ENCODE results near the gene ALDOB. TPM values are rescaled to one million over a fixed set of nuclear protein-coding genes. Genes with fewer than 3 reads are reported as not detected.

The ALDOB gene
- polyA plus RNA-seq, 1 donor from 2014 or later: not detected

- H3K9me3 ChIP-seq (ENCODE audit: low read length): no peaks in the 10 kb centered on the region
- H3K27ac ChIP-seq (ENCODE audit: low read length): no peak overlapping the region
- no peaks in the 10 kb centered on the region for H3K36me3 ChIP-seq (ENCODE audit: insufficient read depth, low read length)
- no peaks in the 10 kb centered on the region for H3F3A ChIP-seq (ENCODE audit: insufficient read depth, low read length, poor library complexity, severe bottlenecking)
- H3K27me3 ChIP-seq (ENCODE audit: insufficient read depth, low read depth, low read length): no peaks in the 10 kb centered on the region
- H2AFZ ChIP-seq (ENCODE audit: low read depth, low read length): no peak overlapping the region
- no peak for TF ChIP-seq TAF1 (IDR thresholded peaks at IDR 0.05; ENCODE audit: low read depth)
- TF ChIP-seq EZH2 (IDR thresholded peaks at IDR 0.05; ENCODE audit: borderline replicate concordance, insufficient read depth, low read length, poor library complexity, severe bottlenecking): no peak
- no peak for TF ChIP-seq SMC3 (conservative IDR thresholded peaks at IDR 0.05; ENCODE audit: poor library complexity)
- TF ChIP-seq EP300 (conservative IDR thresholded peaks at IDR 0.05; ENCODE audit: poor library complexity, severe bottlenecking): no peak
- no peak for TF ChIP-seq CTCF (IDR thresholded peaks at IDR 0.05; ENCODE audit: poor library complexity, severe bottlenecking)
- TF ChIP-seq RAD21 (conservative IDR thresholded peaks at IDR 0.05): no peak
- TF ChIP-seq POLR2AphosphoS5 (IDR thresholded peaks at IDR 0.05): no peak
- TF ChIP-seq MXI1 (conservative IDR thresholded peaks at IDR 0.05; ENCODE audit: poor library complexity, severe bottlenecking): no peak
- TF ChIP-seq, protein P1, sequence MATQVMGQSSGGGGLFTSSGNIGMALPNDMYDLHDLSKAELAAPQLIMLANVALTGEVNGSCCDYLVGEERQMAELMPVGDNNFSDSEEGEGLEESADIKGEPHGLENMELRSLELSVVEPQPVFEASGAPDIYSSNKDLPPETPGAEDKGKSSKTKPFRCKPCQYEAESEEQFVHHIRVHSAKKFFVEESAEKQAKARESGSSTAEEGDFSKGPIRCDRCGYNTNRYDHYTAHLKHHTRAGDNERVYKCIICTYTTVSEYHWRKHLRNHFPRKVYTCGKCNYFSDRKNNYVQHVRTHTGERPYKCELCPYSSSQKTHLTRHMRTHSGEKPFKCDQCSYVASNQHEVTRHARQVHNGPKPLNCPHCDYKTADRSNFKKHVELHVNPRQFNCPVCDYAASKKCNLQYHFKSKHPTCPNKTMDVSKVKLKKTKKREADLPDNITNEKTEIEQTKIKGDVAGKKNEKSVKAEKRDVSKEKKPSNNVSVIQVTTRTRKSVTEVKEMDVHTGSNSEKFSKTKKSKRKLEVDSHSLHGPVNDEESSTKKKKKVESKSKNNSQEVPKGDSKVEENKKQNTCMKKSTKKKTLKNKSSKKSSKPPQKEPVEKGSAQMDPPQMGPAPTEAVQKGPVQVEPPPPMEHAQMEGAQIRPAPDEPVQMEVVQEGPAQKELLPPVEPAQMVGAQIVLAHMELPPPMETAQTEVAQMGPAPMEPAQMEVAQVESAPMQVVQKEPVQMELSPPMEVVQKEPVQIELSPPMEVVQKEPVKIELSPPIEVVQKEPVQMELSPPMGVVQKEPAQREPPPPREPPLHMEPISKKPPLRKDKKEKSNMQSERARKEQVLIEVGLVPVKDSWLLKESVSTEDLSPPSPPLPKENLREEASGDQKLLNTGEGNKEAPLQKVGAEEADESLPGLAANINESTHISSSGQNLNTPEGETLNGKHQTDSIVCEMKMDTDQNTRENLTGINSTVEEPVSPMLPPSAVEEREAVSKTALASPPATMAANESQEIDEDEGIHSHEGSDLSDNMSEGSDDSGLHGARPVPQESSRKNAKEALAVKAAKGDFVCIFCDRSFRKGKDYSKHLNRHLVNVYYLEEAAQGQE (IDR thresholded peaks at IDR 0.05; ENCODE audit: borderline replicate concordance): no peak
- no peak overlapping the region for H3K9ac ChIP-seq (ENCODE audit: low read length)
- no peak overlapping the region for H3K4me2 ChIP-seq (ENCODE audit: low read length)
- H4K20me1 ChIP-seq (ENCODE audit: insufficient read depth): no peaks in the 10 kb centered on the region
- H3K79me2 ChIP-seq (replicated peaks; ENCODE audit: insufficient read depth, low read length): no peaks in the 10 kb centered on the region
- no peaks in the 10 kb centered on the region for H3K9me2 ChIP-seq (ENCODE audit: insufficient read depth, low read length)
- no peak overlapping the region for H3K4me3 ChIP-seq (ENCODE audit: low read length)
These were observed 9.9 kb upstream of the ALDOB start for GRCh38 chr9:101445353-101446029.

DNA sequence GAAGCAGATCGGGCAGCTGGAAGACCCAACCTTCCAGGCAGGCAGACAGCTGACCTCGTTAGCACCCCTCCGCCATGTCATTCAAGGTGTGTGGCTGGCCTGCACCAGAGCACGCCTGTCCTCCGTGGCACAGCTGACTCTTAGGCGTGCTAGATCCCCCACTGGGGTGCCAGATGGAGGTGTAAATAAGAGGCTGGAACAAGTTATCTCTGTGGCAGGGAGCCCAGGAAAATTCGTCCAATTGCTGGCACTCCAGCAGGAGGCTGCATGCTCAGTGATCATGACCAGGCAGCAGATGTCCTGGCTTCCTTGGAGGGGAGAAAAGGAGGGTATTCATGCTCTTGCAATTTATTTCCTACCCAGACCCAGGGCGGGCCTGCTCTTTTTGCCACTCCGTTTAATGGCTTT is 7.8 kb upstream of the ALDOB start:
- H3K4me3 ChIP-seq (ENCODE audit: low read length): no peak overlapping the region
- H3K9me2 ChIP-seq (ENCODE audit: insufficient read depth, low read length): no peaks in the 10 kb centered on the region
- H3K27me3 ChIP-seq (ENCODE audit: insufficient read depth, low read depth, low read length): no peaks in the 10 kb centered on the region
- H2AFZ ChIP-seq (ENCODE audit: low read depth, low read length): no peak overlapping the region
- no peak overlapping the region for H3K4me2 ChIP-seq (ENCODE audit: low read length)
- H3K36me3 ChIP-seq (ENCODE audit: insufficient read depth, low read length): no peaks in the 10 kb centered on the region
- no peaks in the 10 kb centered on the region for H3K9me3 ChIP-seq (ENCODE audit: low read length)
- H4K20me1 ChIP-seq (ENCODE audit: insufficient read depth): no peaks in the 10 kb centered on the region
- TF ChIP-seq EZH2 (IDR thresholded peaks at IDR 0.05; ENCODE audit: borderline replicate concordance, insufficient read depth, low read length, poor library complexity, severe bottlenecking): no peak
- no peak for TF ChIP-seq EP300 (conservative IDR thresholded peaks at IDR 0.05; ENCODE audit: poor library complexity, severe bottlenecking)
- TF ChIP-seq, protein P1 (IDR thresholded peaks at IDR 0.05; ENCODE audit: borderline replicate concordance): no peak
- no peak for TF ChIP-seq MXI1 (conservative IDR thresholded peaks at IDR 0.05; ENCODE audit: poor library complexity, severe bottlenecking)
- TF ChIP-seq SMC3 (conservative IDR thresholded peaks at IDR 0.05; ENCODE audit: poor library complexity): no peak
- TF ChIP-seq RAD21 (conservative IDR thresholded peaks at IDR 0.05): no peak
- TF ChIP-seq POLR2AphosphoS5 (IDR thresholded peaks at IDR 0.05): no peak
- no peak for TF ChIP-seq CTCF (IDR thresholded peaks at IDR 0.05; ENCODE audit: poor library complexity, severe bottlenecking)
- TF ChIP-seq TAF1 (IDR thresholded peaks at IDR 0.05; ENCODE audit: low read depth): no peak
- H3K9ac ChIP-seq (ENCODE audit: low read length): no peak overlapping the region
- no peaks in the 10 kb centered on the region for H3K79me2 ChIP-seq (replicated peaks; ENCODE audit: insufficient read depth, low read length)
- no peak overlapping the region for H3K27ac ChIP-seq (ENCODE audit: low read length)
- no peaks in the 10 kb centered on the region for H3F3A ChIP-seq (ENCODE audit: insufficient read depth, low read length, poor library complexity, severe bottlenecking)

Measured in neural cell (in vitro differentiated cells).